ENCODE measurements around the gene LSR.

Gene LSR

DNA sequence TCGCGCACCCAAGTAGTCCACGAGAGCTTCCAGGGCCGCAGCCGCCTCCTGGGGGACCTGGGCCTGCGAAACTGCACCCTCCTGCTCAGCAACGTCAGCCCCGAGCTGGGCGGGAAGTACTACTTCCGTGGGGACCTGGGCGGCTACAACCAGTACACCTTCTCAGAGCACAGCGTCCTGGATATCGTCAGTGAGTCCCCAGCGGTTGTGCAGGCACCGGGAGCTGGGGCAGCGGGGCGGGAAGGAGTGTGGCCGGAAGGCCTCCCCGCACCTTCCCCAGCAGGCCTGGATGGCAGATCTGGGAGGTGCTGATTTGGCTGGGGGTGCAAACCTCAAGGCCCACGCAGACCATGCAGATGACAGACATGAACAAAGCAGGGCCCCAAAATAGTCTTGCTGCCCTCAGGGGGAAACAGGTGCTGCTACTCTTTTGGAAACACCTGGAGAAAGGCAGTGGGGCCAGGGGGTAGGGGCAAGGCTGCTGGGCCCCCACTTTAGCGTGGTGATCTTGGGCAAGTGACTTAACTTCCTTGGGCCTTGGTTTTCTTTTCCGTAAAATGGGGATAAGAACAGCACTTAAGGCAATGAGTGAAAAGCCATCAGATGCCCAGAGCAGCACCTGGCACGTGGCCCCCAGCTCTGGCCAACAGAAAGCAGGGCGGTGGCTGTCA, 47.1 kb downstream of the LSR start:
- DNase-seq = no peak
- in situ Hi-C loops (cut with HindIII; ENCODE audit: low pct_ligation_motif_present, low sequenced_read_pairs) = no loop called here
- no peak overlapping the region for H3K27ac ChIP-seq
- TF ChIP-seq, protein P1, sequence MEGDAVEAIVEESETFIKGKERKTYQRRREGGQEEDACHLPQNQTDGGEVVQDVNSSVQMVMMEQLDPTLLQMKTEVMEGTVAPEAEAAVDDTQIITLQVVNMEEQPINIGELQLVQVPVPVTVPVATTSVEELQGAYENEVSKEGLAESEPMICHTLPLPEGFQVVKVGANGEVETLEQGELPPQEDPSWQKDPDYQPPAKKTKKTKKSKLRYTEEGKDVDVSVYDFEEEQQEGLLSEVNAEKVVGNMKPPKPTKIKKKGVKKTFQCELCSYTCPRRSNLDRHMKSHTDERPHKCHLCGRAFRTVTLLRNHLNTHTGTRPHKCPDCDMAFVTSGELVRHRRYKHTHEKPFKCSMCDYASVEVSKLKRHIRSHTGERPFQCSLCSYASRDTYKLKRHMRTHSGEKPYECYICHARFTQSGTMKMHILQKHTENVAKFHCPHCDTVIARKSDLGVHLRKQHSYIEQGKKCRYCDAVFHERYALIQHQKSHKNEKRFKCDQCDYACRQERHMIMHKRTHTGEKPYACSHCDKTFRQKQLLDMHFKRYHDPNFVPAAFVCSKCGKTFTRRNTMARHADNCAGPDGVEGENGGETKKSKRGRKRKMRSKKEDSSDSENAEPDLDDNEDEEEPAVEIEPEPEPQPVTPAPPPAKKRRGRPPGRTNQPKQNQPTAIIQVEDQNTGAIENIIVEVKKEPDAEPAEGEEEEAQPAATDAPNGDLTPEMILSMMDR (IDR thresholded peaks at IDR 0.05; ENCODE audit: low read depth, low read length, missing control alignments) = no peak
- H3K36me3 ChIP-seq (replicated peaks) = no peaks in the 10 kb centered on the region
- H3K27me3 ChIP-seq (replicated peaks) = peaks cover 5% of the 10 kb centered on the region
- no peak overlapping the region for H3K4me3 ChIP-seq (ENCODE audit: low read depth, low read length)

DNA sequence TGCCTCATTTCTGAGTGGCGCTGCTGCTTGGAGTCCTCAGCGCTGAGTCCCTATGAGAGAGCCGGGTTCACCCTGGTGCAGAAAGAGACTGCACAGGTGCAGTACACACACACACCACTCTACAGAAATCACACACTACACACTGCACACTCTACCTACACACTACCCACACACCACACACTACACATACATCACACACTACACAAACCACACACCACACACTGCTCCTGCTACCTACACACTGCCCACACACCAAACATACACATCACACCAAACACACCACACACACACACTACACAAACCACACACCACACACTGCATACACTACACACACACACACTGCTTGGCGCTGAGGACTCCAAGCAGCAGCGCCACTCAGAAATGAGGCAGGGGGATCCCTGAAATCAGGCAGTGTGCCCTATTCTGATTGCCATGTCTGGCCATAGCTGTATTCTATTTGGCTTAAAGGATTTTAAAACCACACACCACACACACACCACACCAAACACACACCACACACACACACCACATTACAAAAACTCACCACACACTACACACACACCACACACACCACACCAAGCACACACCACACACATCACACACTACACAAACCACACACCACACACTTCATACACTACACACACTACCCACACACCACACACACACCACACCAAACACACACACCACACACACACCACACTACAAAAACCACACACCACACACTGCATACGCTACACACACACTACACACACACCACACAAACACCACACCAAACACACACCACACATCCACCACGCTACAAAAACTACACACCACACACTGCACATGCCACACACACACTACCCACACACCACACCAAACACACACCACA, 48.1 kb downstream of the LSR start:
- in situ Hi-C loops (cut with HindIII; ENCODE audit: low pct_ligation_motif_present, low sequenced_read_pairs) = no loop called here

DNA sequence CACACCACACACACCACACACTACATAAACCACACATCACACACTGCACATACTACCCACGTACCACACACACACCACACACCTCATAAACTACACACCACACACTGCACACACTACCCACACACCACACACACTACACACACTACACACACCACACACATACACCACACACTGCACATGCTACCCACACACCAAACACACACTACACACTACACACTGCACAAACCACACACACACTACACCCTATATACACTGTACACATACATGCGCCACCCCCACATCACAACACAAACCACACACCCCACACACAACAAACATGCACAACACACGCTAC, 48.7 kb downstream of the LSR start:
- Histone ChIP-seq H3K36me3 (replicated peaks) (no peaks in the 10 kb centered on the region), H3K4me3 (ENCODE audit: low read depth, low read length) (no peak overlapping the region), H3K27me3 (replicated peaks) (peaks cover 5% of the 10 kb centered on the region), H3K27ac (no peak overlapping the region)
- no peak for DNase-seq
- TF ChIP-seq, protein P1 (IDR thresholded peaks at IDR 0.05; ENCODE audit: low read depth, low read length, missing control alignments) = no peak
- in situ Hi-C loops (cut with HindIII; ENCODE audit: low pct_ligation_motif_present, low sequenced_read_pairs) = no loop called here

More for the DNA sequence above, 48.1 kb downstream of the LSR start:
- H3K27ac ChIP-seq = no peak overlapping the region
- no peak overlapping the region for H3K4me3 ChIP-seq (ENCODE audit: low read depth, low read length)
- TF ChIP-seq, protein P1 (IDR thresholded peaks at IDR 0.05; ENCODE audit: low read depth, low read length, missing control alignments) = no peak
- H3K36me3 ChIP-seq (replicated peaks) = no peaks in the 10 kb centered on the region
- DNase-seq = no peak
- peaks cover 5% of the 10 kb centered on the region for H3K27me3 ChIP-seq (replicated peaks)

DNA sequence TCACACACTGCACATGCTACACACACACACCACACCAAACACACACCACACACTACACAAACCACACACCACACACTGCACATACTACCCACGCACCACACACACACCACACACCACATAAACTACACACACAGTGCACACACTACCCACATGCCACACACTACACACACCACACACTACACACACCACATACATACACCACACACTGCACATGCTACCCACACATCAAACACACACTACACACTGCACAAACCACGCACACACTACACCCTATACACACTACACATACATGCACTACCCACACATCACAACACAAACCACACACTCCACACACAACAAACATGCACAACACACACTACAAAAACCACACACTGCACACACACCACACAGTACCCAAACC, 49.1 kb downstream of the LSR start:
- Histone ChIP-seq H3K27ac (no peak overlapping the region), H3K4me3 (ENCODE audit: low read depth, low read length) (no peak overlapping the region), H3K36me3 (replicated peaks) (no peaks in the 10 kb centered on the region), H3K27me3 (replicated peaks) (peaks cover 5% of the 10 kb centered on the region)
- TF ChIP-seq, protein P1 (IDR thresholded peaks at IDR 0.05; ENCODE audit: low read depth, low read length, missing control alignments) = no peak
- in situ Hi-C loops (cut with HindIII; ENCODE audit: low pct_ligation_motif_present, low sequenced_read_pairs) = no loop called here
- DNase-seq = no peak

DNA sequence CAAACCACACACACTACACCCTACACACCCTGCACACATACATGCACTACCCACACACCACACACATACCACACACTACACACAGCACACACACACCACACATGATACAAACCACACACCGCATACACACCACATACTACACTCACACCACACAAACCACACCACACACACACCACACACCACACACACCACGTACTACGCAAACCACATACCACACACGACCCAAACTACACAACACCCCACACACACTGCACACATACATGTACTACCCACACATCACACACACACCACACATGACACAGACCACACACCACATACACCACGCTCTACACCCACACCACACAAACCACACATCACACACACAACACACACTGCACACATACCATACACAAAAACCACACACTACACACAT, 49.8 kb downstream of the LSR start:
- in situ Hi-C loops (cut with HindIII; ENCODE audit: low pct_ligation_motif_present, low sequenced_read_pairs) = no loop called here
- Histone ChIP-seq H3K27me3 (replicated peaks) (peaks cover under 1% of the 10 kb centered on the region), H3K4me3 (ENCODE audit: low read depth, low read length) (no peak overlapping the region), H3K27ac (no peak overlapping the region), H3K36me3 (replicated peaks) (no peaks in the 10 kb centered on the region)
- TF ChIP-seq, protein P1 (IDR thresholded peaks at IDR 0.05; ENCODE audit: low read depth, low read length, missing control alignments) = no peak
- DNase-seq = no peak
